NCI-H460 (cell line): ENCODE results near the gene TM7SF2. TPM values are rescaled to one million over a fixed set of nuclear protein-coding genes. Genes with fewer than 3 reads are reported as not detected.
A peak's percentile ranks its signal among the peaks of the same experiment; 100 is the strongest.

Experiments used
- DNase-seq: peaks from one replicate; pipeline ENCODE4 v3.0.0-alpha.2; 2016; ENCODE audit warnings: low read depth; ENCODE audit errors: extremely low read depth
- total RNA-seq: library from RNA; depleted of rRNA; stranded (reverse); fragments of >200 nt; shearing (Covaris generic); gene quantifications from 2 replicates; pipeline ENCODE4 v1.2.3, GENCODE V29; 2014

The TM7SF2 gene
- total RNA-seq, 1 experiment from 2014 or later, result 4.2 TPM

GRCh38 chr11:65127473-65128181, 16.0 kb downstream of the TM7SF2 start:
- no peak for DNase-seq

GRCh38 chr11:65128182-65129145, 16.8 kb downstream of the TM7SF2 start:
- DNase-seq, result no peak

GRCh38 chr11:65129649-65130441, 18.2 kb downstream of the TM7SF2 start:
- DNase-seq, result no peak

GRCh38 chr11:65130631-65131416, 19.2 kb downstream of the TM7SF2 start:
- DNase-seq, result no peak

- DNase-seq, result no peak
These were observed 19.7 kb downstream of the TM7SF2 start for GRCh38 chr11:65131417-65131776.

- no peak for DNase-seq
These were observed 20.2 kb downstream of the TM7SF2 start for GRCh38 chr11:65131895-65132237.

GRCh38 chr11:65132238-65132987, 20.7 kb downstream of the TM7SF2 start:
- DNase-seq, result no peak

- DNase-seq, result no peak
These were observed 21.5 kb downstream of the TM7SF2 start for GRCh38 chr11:65132988-65133700.

- no peak for DNase-seq
These were observed 22.1 kb downstream of the TM7SF2 start for GRCh38 chr11:65133724-65134123.

- peak; percentile 76 for DNase-seq
These were observed 22.7 kb downstream of the TM7SF2 start, which contains the start of gene SYVN1 for GRCh38 chr11:65134240-65134951. SYVN1 (minus strand) TSS chr11:65134519; CDS start chr11:65133601, 918 bp downstream.

GRCh38 chr11:65134952-65135632, 23.4 kb downstream of the TM7SF2 start:
- DNase-seq, result peak; percentile 91

GRCh38 chr11:65135633-65136145, 24.0 kb downstream of the TM7SF2 start:
- DNase-seq, result no peak

GRCh38 chr11:65136515-65137096, 24.9 kb downstream of the TM7SF2 start:
- DNase-seq, result no peak

- DNase-seq, result no peak
These were observed 30.3 kb downstream of the TM7SF2 start for GRCh38 chr11:65141896-65142494.

- no peak for DNase-seq
These were observed 35.8 kb downstream of the TM7SF2 start for GRCh38 chr11:65147352-65148075.

GRCh38 chr11:65148657-65149056, 37.0 kb downstream of the TM7SF2 start:
- no peak for DNase-seq
